SHP77 (cell line): ENCODE data around the gene SOX9.

Experiments used
- DNase-seq, 2 experiments: peaks; one replicate each; lab custom pipeline; 2025; lab: John Stamatoyannopoulos, UW

The SOX9 gene

DNA sequence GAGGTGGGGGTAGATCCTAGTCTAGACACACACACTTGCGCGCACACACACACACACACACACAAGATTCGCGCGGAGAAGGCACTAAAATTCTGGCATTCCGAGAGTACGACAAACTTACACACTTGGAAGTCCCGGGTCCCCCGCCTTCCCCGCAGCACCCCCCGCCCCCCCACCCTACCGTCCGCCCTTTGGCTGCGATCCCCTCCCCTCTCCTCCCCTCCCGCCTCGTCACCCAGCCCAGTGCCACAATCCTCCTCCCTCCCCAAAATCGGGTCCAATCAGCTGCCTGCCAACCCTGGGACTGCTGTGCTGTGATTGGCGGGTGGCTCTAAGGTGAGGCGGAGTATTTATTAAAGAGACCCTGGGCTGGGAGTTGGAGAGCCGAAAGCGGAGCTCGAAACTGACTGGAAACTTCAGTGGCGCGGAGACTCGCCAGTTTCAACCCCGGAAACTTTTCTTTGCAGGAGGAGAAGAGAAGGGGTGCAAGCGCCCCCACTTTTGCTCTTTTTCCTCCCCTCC is at the start of gene SOX9:
Gene SOX9, plus strand, starts transcription at position 379 of the 522 bp plus-strand sequence. CDS start 372 bp downstream, outside the sequence.
- DNase-seq, result no peak

DNA sequence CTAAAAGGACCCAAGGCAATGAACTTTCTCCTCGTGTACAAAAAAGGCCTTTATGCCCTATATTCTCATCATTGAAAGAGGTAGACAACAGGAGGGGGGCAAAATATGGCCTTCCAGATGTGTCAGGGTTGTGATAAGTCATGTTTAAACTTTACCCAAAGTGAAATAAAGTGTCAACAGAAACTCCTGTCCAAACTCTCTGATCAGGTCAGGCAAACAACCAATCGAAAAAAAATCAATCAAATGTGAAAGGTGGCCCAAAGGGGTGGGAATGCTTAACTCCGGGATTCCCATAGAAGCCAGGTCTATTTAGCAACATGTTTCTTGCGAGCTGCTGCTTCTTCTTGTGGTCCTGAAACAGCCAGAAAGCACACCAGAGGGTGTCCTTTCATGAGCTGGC is 49.5 kb upstream of the SOX9 start:
- DNase-seq, result no peak

DNA sequence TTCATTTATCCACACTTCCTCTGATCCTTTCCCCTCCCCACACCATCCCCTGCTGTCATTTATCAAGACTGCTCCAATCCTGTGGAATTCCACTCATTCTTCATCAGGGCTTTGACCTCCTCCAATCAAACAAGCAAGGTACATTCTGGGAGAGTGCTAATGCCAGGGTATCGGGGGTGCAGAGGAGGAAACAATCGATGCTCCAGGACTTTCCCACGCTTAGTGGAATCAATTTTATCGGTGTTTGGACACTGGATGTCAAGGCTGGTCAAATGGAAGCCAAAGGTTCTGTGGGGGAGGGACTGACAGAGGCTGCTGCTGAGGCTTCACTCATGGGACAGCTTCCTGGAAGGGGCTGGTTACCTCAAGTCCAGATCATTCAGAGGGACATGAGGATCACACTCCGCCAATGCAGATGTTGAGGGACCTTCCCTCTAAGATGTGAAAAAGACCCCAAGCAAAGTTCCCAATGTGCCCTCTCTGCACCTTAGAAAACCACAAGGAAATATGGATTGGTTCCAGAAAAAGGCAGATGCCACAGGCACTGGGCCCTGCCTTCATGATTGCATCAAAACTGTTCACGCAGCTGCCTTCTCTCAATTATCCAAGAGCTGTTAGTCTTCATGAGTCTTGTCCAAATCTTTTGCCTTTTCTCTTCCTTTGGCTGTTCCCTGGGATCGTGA is 44.7 kb upstream of the SOX9 start:
- DNase-seq, result no peak

DNA sequence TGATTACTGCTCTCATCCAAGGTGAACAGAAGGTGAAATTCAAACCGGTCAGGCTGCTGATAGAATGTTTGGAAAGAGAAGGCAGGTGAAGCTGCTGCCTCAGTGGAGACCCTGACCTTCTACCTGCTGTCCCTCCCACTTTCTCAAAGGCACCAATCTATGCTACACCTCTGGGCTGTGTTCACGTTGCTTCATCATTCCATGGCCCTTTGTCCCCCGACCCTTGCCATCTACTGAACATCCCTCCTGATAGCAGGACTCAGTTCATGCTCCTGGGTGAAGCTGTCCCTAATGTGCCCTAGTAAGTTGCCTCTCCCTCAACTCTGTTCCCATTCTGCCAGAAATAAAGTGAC is 44.2 kb upstream of the SOX9 start:
- no peak for DNase-seq

DNA sequence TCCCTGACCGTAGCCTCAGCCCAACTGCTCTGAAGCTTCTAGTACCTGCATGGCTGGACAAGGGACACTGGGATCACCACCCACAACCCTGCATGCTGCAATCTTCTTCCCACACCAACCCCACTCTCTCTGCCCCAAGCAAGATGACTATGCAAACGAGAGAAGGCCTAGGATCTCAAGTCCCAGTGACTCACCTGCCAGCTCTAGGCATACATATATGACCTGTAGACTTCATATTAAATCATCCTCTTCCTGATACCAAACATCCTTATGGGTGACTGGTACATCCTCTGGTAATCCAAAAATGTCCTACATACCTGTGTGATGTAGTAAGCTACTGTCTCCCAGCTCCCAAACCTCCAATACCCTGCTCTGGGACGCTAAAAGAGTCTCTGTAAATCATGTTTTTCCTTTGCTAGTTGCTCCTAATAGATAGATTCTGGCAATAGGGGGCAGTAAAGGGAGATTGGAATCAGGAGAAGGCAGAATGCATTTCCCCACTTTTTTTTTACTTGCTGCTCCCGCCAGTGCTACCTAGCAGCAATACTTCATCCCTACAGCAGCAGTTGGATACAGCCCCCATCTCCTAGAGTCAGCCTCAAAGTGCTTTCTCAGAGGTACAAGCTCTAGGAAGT is 43.4 kb upstream of the SOX9 start:
- DNase-seq, result no peak

DNA sequence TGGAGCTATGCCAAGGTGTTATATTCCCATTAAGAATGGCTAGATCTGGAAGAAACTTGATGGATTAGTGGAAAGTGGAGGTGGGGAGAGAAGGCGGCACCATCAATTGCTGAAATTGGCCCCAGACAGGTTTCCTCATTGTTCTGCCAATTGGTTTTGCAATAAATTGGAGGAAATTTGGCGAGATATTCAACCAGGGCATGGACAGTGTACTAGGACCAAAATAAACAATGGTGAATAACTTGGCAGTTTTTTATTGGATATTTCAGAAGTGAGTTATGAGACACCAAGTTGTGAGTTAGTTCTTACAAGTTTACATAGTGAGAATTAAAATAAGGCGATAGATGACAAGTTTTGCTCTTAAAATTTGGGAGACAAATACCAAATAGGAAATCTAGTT is 41.1 kb upstream of the SOX9 start:
- no peak for DNase-seq

DNA sequence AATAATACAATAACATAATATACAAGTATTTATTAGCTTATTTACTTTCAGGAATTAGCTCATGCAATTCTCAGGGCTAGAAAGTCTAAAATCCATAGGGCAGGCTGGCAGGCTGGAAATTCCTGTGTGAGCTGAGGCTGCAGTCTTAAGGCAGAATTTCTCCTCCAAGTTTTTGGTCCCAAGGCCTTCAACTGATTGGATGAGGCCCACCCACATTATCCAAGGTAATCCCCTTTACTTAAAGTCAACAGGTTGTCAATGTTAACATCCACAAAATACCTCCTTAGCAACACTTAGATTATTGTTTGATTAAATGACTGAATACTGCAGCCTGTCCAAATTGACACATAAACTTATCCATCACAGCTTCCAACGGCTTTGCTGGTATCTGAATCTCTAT is 32.9 kb upstream of the SOX9 start:
- no peak for DNase-seq

DNA sequence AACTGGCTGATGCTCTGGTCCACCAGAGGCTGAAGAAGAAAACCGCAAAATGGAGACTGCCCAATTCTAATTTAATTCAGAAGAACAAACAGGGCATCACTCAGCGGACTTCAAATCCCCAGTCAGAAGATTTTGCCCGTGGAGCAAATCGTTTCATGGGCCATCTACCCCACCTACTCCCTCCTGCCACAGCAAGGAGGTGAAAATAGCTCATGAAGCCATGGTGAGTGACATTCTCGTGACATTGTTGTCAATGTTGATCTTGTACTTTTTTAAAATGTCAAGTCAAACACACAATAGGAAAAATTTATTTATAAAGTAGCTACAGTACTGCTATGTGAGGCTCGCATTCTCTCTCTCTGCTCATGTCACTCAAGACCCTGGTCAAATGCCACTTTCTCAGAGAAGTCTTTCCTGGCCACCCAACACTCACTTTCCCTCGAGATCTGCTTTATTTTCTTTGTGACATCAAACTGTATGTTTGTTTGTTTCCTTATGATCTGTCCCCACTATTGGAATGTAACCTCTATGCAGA is 31.3 kb upstream of the SOX9 start:
- DNase-seq, result no peak

DNA sequence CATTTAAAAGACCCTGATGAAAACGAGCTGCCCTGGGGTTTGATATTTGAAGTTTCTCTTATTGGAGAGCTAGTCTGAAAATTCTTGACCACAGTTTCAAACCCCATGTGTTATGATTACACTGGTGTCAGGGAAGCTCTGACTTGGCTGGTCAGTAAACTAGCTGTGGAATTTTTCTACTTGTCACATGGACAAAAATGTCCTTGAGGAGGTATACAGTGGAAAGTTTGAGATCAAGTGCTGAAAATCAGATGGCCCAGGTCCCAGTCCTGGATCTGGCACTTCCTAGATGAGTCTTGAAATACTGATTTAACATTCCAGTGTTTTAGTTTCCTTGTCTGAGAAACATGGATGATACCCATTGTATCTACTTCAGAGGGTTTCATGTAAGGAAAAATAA is 30.7 kb upstream of the SOX9 start:
- no peak for DNase-seq

DNA sequence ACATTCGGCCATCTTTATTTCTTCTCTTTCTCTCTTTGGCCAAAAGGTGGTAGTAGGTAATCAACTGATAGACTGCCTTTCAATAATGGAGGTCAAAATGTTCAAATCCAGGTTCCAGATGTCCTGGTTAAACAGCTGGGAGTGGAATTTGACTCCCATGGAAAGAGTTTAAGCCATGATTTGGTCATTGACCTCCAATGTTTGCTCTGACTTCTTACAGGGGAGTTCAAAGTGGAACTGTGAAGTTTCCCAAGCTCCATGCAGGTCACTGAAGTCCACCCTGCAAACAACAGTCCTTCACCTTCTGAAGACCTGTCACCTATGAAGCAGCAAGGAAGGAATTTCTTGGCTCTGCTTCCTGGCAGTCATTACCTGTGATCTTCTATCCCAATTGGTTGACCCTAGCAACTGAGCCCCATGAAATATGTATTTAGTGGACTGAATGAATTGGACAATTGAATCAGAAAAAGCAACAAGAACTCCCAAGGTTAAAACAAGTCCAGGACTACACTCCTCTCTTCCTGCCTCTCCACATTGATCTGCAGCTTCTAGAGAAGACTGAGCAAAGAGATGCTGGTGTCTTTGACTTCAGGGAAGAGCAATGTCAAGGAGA is 28.0 kb upstream of the SOX9 start:
- no peak for DNase-seq

DNA sequence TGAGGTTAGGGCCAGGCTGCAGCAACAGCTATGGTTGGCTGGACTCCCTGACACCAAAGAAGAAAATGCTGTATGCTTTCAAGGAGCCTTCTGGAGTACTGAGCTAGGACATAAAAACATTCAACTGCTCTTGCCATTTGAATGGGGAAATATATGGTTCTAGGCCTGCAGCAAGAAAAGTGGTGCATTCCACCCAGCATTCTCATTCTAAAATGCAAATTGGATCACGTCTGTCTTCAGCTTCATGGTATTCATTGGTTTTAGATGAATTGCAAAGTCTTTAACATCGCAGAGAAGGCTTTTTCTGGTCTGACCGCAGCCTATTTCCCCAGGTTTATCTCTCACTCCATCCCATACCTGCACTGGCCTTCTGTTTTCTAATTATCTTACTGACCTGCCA is 27.1 kb upstream of the SOX9 start:
- DNase-seq, result no peak

DNA sequence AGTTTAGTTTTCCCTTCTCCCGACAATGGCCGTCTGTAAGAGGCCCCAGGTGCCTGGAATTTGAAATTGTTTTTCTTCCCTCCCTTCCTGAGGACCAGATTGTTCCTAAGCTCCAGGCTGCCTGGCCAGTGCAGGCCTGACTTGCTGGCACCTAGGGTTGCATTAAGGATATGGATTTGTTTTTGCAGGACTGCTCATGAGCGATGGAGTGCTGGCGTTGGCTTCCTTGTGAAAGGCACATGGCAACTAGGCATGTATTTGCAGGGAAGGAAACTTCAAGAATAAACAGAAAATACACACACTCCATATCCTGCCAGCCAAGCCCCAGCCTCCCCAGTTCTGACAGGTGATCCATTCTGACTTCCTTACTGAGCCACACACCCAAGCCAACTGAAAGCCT is 25.5 kb upstream of the SOX9 start:
- no peak for DNase-seq

DNA sequence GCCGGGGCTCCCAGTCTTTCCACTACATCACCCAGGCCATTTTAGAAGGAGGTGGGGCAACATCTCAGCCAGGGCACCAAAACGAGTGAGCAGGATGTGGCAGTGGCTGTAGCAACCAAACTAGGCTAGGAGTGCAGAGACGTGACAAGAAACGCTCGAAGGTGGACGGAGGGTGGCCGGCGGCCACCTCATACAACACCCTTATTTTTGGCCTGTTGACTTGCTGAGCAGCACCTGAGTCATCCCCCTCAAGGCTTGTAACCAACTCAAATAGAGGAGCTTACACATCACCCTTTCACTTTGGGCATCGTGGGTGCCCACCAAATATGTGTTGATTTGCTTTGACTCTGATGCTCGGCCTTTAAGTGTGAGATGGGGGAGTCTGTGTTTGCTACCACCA is 23.7 kb upstream of the SOX9 start:
- no peak for DNase-seq

DNA sequence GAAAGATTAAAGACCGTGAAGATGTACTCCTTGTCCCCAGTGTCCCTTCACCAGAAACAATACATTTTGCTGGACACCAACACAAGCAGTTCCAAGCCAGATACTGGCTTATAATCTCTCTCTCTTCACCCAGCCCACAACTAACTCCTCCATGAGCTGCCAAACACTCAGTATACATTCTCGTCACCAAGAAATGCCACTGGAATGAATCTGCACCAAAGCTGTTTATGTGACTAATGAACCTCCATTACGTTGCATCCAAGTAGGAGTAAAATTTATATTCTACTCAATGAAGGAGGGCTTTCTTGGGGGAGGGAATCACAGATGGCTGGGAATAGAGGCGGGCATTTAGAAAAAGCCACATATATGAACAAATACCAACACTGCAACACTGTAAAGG is 20.9 kb upstream of the SOX9 start:
- no peak for DNase-seq

DNA sequence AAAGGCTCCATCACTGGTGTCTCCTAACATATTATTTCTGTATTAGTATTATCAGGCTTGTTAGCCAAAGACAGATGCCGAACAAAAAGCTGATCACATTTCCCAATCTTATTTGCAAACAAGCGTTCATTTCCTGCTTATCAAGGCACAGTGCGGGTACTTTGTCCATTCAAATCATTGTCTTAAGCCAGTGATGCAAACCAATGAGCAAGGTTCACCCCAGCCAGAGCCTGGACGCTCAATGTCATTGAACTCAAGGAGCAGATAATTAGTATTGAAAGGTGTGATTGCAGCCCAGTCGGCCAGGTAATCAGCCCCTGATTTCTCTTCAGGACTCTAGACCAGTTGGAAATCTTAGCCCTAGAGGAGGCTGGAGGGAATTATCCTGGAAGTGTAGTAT is 20.4 kb upstream of the SOX9 start:
- no peak for DNase-seq

DNA sequence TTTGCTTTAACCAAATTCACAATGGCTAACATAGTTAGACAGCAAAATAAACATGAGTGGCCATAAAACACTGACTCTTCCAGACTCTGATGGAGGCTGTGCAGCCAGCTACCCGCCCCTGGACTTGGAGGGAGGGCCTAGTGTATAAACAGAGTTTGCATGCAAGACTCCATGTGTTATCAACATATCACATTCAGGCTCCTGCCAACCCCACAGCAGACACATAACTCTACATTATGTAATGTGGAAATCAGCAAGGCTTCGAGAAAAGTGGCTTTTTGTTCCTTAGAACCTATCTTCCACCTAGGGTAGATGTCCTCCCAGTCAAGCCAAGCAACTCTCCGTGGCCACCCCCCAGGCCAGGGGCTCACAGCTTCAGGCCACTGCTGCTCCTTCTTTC is 19.3 kb upstream of the SOX9 start:
- DNase-seq, result no peak

DNA sequence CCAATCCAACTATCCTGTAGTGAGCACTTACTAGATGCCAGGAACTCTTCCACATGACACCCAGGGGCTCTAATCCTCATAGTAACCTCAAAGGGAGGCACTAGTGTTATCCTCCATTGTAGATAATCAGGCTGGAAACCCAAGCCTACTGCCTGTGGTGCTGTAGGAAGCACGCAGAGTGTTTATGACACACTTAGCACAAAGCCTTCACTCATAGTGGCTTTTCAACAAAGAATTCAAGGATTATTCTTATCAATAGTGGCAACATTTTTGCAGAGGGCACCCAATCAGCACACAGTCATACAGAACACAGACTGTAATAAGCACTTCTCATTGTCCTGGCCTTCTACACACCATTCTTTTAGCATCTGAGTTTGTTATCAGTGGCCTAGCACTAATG is 18.5 kb upstream of the SOX9 start:
- no peak for DNase-seq

DNA sequence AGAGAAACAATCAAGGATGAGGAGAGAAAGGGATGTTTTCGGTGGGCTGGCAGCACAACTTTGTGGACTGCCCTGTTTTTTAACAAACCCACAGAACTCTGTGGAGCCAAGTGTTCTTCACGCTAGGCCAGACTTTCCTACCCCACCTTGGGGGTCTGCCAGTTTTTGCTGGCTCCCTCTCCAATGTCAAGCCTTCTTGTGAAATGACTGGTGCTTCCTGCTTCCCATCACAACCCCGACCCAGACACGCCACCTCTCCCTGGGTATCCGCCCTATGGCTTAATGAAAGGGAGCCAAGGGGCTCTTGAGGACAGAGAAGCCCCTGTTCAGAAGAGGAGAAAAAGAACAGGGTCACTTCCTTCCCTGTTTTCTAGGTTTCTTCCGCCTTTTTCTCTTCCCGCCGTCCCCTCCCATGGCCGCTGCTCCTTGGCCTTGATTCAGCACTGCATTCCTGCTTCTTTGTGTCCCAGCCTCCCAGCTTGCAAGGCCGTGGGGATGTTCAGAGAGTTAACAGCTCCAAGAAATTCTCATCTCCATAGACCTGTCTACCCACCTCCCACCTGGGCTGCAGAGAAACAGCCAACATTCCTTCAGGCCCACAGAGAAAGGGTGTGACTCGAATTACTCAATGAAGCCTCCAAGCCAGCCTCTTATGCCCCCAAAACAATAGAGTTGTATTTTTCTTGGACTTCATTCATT is 16.5 kb upstream of the SOX9 start:
- no peak for DNase-seq

DNA sequence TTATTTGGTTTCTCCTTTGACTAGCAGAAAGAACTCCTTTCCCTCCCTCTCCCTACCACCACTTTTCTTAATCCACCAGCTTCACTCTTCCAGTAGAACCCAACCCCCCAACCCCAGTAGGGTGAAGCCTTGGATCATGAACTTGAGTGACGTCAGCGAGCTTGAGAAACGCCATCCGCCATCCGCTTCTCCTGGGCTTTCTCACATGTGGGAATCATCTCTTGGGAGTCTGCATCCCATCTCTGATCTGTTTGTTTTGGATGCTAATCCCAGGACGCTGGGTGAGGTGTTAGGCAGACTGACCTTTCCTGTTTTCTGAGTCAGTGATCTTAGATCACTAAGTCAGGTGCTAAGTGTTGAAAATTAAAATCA is 16.0 kb upstream of the SOX9 start:
- DNase-seq, result no peak

DNA sequence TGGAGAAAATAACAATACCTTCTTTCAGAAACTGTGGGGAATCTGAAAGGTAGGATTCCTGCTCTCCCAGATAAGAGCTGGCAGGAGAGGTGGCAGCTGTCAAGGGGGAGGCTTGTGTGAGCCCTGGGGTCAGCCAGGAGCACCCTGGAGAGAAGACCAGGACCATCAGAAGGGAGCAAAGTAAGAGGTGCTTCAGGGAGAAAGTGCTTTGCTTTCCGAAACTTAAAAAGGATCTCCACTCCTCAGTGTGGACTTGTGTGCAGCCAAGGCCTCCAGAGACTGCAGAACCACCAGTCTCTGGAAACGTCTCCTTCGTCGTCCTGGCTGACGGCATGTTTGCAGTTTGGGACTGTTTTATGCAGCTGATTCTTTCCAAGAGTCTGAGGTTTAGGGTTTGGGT is 13.7 kb upstream of the SOX9 start:
- DNase-seq, result no peak

DNA sequence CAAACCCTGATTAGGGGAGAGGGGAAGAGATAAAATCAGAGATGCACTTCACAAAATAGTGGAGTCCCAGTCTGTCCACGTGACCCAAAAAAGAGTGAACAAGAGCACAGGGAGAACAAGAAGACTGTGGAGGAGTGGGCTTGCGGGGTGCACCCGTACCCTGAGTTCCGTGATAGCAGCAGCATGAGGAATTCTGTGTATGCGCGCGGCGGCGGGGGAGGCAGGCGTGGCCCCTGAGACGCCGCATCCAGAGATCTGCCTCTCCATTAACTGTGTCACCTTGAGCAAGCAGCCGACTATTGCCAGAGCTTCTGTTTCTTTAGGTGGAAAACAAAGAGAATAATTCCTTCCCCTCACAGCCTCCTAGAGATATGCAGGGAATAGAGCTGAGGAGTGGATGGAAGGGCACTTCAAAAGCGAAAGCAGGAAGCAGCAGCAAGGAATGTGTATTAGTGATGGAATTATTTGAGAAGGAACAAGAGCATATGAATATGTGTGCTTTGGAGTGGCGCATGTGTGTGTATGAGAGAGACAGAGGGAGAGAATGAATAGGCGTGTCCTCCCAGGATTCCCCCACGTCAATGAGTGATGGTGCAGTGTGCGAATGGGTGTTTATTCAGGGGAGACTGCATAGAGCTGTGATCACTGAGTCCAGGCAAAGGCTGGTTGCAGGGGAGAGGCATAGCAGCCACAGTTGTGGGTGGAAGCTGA is 10.4 kb upstream of the SOX9 start:
- no peak for DNase-seq

DNA sequence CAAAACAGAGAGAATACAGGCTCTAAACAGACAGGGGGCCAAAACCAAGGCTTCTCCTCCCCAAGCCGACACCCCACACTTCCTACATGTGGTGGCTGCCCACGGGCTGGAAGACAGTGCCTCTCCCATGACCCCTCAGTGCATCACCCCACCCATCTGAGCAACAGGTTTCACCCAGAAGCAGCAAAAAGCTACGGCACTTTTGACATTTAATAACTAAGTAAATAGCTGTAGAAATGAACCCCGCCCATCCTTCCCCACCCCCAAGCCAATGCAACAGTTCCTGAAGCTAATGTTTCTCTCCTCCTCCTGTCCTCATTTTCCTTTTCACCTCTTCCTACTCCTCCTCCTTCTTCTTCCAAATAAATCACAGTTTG is 9.9 kb upstream of the SOX9 start:
- DNase-seq, result no peak
